SK-N-SH (cell line): ENCODE measurements around the gene FRAT2.

Experiments
- EP300 ChIP-seq, 2 experiments: IDR thresholded peaks; 2 replicates each; pipeline versions ENCODE4 v1.4.0 to v1.6.1; 2012; ENCODE audit warnings: borderline replicate concordance in 1 of 2, low read depth in 1 of 2, low read length in 1 of 2
- FOXM1 ChIP-seq: IDR thresholded peaks from 2 replicates; pipeline ENCODE4 v1.4.0; 2012; ENCODE audit warnings: low read depth, mild to moderate bottlenecking
- MXI1 ChIP-seq: IDR thresholded peaks from 2 replicates; pipeline ENCODE4 v1.6.1; 2012; ENCODE audit warnings: mild to moderate bottlenecking, low read depth, low read length, improper control_type of control experiment
- NFIC ChIP-seq: IDR thresholded peaks from 2 replicates; pipeline ENCODE4 v1.4.0; 2012; ENCODE audit warnings: borderline replicate concordance
- REST ChIP-seq: IDR thresholded peaks from 2 replicates; pipeline ENCODE4 v1.6.1; 2012; ENCODE audit warnings: mild to moderate bottlenecking, low read depth, low read length, moderate library complexity
- SMC3 ChIP-seq: IDR thresholded peaks from 2 replicates; pipeline ENCODE4 v1.6.1; 2012; ENCODE audit warnings: low read depth, low read length, improper control_type of control experiment
- TAF1 ChIP-seq: IDR thresholded peaks from 2 replicates; pipeline ENCODE4 v1.6.1; 2012; ENCODE audit warnings: low read depth, mild to moderate bottlenecking, low read length, moderate library complexity, borderline replicate concordance
- USF2 ChIP-seq: fragments of 150-350 bp; IDR thresholded peaks from 2 replicates; pipeline ENCODE4 v1.6.1; 2017; ENCODE audit warnings: antibody characterized with exemption, low read length, low read depth, borderline replicate concordance
- YY1 ChIP-seq: IDR thresholded peaks from 2 replicates; pipeline ENCODE4 v1.4.0; 2012; ENCODE audit warnings: low read depth, mild to moderate bottlenecking
- TF ChIP-seq, protein P1 (sequence below): fragments of 200-600 bp; sonication (generic); IDR thresholded peaks from 2 replicates; pipeline ENCODE4 v1.6.1; 2017; ENCODE audit warnings: antibody characterized with exemption, mild to moderate bottlenecking, moderate library complexity

- TF ChIP-seq FOXM1 (no peak), NFIC (no peak), MXI1 (no peak), SMC3 (no peak), YY1 (no peak), EP300 (IDR thresholded peaks at IDR 0.05; ENCODE audit: borderline replicate concordance in 1 of 2, low read depth in 1 of 2, low read length in 1 of 2) (no peak), TAF1 (no peak), REST (no peak), USF2 (no peak)
- TF ChIP-seq, protein P1, sequence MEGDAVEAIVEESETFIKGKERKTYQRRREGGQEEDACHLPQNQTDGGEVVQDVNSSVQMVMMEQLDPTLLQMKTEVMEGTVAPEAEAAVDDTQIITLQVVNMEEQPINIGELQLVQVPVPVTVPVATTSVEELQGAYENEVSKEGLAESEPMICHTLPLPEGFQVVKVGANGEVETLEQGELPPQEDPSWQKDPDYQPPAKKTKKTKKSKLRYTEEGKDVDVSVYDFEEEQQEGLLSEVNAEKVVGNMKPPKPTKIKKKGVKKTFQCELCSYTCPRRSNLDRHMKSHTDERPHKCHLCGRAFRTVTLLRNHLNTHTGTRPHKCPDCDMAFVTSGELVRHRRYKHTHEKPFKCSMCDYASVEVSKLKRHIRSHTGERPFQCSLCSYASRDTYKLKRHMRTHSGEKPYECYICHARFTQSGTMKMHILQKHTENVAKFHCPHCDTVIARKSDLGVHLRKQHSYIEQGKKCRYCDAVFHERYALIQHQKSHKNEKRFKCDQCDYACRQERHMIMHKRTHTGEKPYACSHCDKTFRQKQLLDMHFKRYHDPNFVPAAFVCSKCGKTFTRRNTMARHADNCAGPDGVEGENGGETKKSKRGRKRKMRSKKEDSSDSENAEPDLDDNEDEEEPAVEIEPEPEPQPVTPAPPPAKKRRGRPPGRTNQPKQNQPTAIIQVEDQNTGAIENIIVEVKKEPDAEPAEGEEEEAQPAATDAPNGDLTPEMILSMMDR = no peak
Measured at GRCh38 chr10:97302088-97302791, 32.3 kb downstream of the FRAT2 start.
